Measurements from ENCODE around the gene CLCNKB. TPM values are rescaled to one million over a fixed set of nuclear protein-coding genes. Genes with fewer than 3 reads are reported as not detected.

The CLCNKB gene
- total and polyA plus RNA-seq, 2 of the 4 experiments (the other 2 are of a cell fraction): 0.09 TPM; not detected in 1

DNA sequence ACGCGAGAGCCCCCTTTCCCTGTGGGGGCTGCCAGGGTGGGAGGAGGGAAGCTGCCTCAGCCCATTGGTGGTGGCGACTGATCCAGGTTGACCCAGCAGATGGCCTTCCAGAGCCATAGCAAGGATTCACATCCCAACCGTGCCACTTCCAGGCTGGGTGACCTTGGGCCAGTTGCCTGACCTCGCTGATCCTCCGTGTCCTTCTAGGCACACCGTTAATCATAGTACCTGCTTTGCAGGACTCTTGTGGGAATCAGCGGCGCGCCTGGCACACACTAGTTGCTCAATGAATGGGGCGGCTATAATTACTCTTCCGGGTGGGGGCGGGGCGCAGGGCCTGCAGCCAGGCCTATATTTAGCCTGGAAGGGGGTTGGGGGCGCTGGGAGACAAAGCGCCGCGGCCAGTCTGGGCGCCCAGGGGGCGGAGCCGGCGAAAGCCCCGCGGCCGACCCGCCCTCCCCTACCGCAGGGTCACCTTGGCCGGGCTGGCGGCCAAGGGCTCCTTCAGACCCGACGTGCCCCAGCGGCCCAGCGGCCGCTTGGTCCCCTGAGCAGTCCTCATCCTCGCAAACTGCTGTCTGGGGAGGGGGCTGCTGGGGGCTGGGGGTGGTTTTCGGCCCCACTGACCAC lies 30.9 kb upstream of the CLCNKB start:
- Histone ChIP-seq H3K27ac (ENCODE audit: insufficient read depth, low read length) (no peak overlapping the region), H3K23ac (ENCODE audit: low read depth, low read length) (peak overlapping the region; percentile 67; the same call in 1 of the 2 replicates), H4K91ac (ENCODE audit: insufficient read depth, low read depth, low read length) (peak overlapping the region; percentile 61), H2AFZ (replicated peaks; ENCODE audit: low read length, poor library complexity) (peak overlapping the region; percentile 87), H2BK15ac (ENCODE audit: low read depth, low read length) (peak overlapping the region; percentile 59; the same call in 1 of the 3 replicates), H3K4ac (ENCODE audit: low read depth, low read length) (peak overlapping the region; percentile 80), H3K9me3 (ENCODE audit: control insufficient read depth, insufficient read depth, low read length) (no peaks in the 10 kb centered on the region), H3K9me1 (ENCODE audit: insufficient read depth, low read length) (peaks cover 3% of the 10 kb centered on the region), H3K56ac (ENCODE audit: extremely low read depth, insufficient read depth, low read length) (no peak overlapping the region), H2BK20ac (ENCODE audit: low read depth, low read length) (peak overlapping the region; percentile 61; the same call in 1 of the 2 replicates), H3K9ac (ENCODE audit: low read depth, low read length) (no peak overlapping the region), H3K36me3 (ENCODE audit: control insufficient read depth, insufficient read depth, low read length) (no peaks in the 10 kb centered on the region), H3K18ac (ENCODE audit: low read depth, low read length) (no peak overlapping the region), H2BK5ac (ENCODE audit: low read depth, low read length, poor library complexity, severe bottlenecking) (no peak overlapping the region), H3K4me2 (ENCODE audit: low read depth, low read length) (peak overlapping the region; percentile 59), H3K79me1 (ENCODE audit: low read depth in 1 of 2, low read length in 2 of 2) (no peaks in the 10 kb centered on the region), H2BK120ac (ENCODE audit: low read depth, low read length) (peak overlapping the region; percentile 69), H3K4me1 (ENCODE audit: control insufficient read depth, insufficient read depth, low read length) (peaks cover 11% of the 10 kb centered on the region), H4K5ac (ENCODE audit: low read depth, low read length) (no peak overlapping the region), H2AK9ac (replicated peaks; ENCODE audit: low read depth, low read length, poor library complexity) (peak overlapping the region; percentile 86), H3K4me3 (ENCODE audit: insufficient read depth, low read depth, low read length) (peak overlapping the region; percentile 8), H4K20me1 (ENCODE audit: insufficient read depth, low read length) (0 out of 2 replicates have a peak, but pooled peaks cover 4% of the 10 kb centered on the region), H3K14ac (replicated peaks; ENCODE audit: low read depth, low read length) (0 out of 2 replicates have a peak overlapping the region, but pooled peaks have one; percentile 38), H3K27me3 (ENCODE audit: control insufficient read depth, insufficient read depth, low read length) (no peaks in the 10 kb centered on the region), H2AK5ac (ENCODE audit: low read depth, low read length) (peak overlapping the region; percentile 79), H4K8ac (ENCODE audit: low read depth in 2 of 2, low read length in 2 of 2) (peak overlapping the region in 1 of 2 experiments; percentile 78; a peak in 2 of 4 replicates)
- dilution Hi-C loops (cut with HindIII; ENCODE audit: low sequenced_read_pairs, unreplicated experiment) (no loop called here), intact Hi-C loops (cut with micrococcal nuclease) (no loop called here), in situ Hi-C loops (cut with MboI; ENCODE audit: low sequenced_read_pairs) (no loop called here)
- TF ChIP-seq MAFK (IDR thresholded peaks at IDR 0.05; ENCODE audit: low read depth, low read length): no peak
- no peak for TF ChIP-seq SMC3 (IDR thresholded peaks at IDR 0.05; ENCODE audit: low read depth, low read length)
- peak; percentile 80 for TF ChIP-seq CEBPB (IDR thresholded peaks at IDR 0.05; ENCODE audit: low read depth, low read length)
- TF ChIP-seq, protein P1, sequence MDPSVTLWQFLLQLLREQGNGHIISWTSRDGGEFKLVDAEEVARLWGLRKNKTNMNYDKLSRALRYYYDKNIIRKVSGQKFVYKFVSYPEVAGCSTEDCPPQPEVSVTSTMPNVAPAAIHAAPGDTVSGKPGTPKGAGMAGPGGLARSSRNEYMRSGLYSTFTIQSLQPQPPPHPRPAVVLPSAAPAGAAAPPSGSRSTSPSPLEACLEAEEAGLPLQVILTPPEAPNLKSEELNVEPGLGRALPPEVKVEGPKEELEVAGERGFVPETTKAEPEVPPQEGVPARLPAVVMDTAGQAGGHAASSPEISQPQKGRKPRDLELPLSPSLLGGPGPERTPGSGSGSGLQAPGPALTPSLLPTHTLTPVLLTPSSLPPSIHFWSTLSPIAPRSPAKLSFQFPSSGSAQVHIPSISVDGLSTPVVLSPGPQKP (IDR thresholded peaks at IDR 0.05; ENCODE audit: borderline replicate concordance, low read depth, low read length): no peak
- WGBS, 2 experiments (ENCODE audit: extremely low coverage in 2 of 2, insufficient read length in 1 of 2): 24% methylated on average over 7 of the region's 36 CpGs; no CpG with 5 or more reads in 1 of the 2 experiments
- peak; percentile 55 for ATAC-seq (ENCODE audit: low read depth)
- BruUV-seq (replicated peaks): no TSS peak
- POLR2A ChIA-PET (ENCODE audit: unreplicated experiment): no interaction called here
- peak; percentile 38 for DNase-seq
- CTCF ChIA-PET: no interaction called here
